NCI-H345 (cell line): ENCODE data around the gene ZNF790.

Experiments
- DNase-seq: peaks from one replicate; lab custom pipeline; 2025; lab: John Stamatoyannopoulos, UW

ZNF790 gene

GRCh38 chr19:36772311-36773222, 65.6 kb downstream of the ZNF790 start, which contains the start of gene ZNF850:
Gene ZNF850 (minus strand): TSS chr19:36772807. CDS start chr19:36762606, 10,201 bp downstream.
- peak; percentile 99 for DNase-seq

GRCh38 chr19:36771261-36772231, 66.6 kb downstream of the ZNF790 start:
- no peak for DNase-seq
